HUES64 (cell line): ENCODE measurements around the gene DCHS2.

ENCODE experiments used
- H3K27ac ChIP-seq: 2 replicates; pipeline ENCODE4 v1.7.0; 2013; ENCODE audit warnings: low read depth, low read length, inconsistent platforms
- H3K27me3 ChIP-seq: 2 replicates; pipeline ENCODE4 v1.6.1; 2013; ENCODE audit warnings: mild to moderate bottlenecking, low read length; ENCODE audit not compliant: insufficient read depth
- H3K36me3 ChIP-seq: 2 replicates; pipeline ENCODE4 v1.6.1; 2013; ENCODE audit warnings: mild to moderate bottlenecking, low read length; ENCODE audit not compliant: insufficient read depth
- H3K4me1 ChIP-seq: 2 replicates; pipeline ENCODE4 v1.6.1; 2013; ENCODE audit warnings: mild to moderate bottlenecking, low read length, moderate library complexity; ENCODE audit not compliant: insufficient read depth
- H3K4me3 ChIP-seq: 2 replicates; pipeline ENCODE4 v1.5.1; 2013; ENCODE audit warnings: mild to moderate bottlenecking, low read length, moderate library complexity
- H3K9ac ChIP-seq: 2 replicates; pipeline ENCODE4 v1.6.1; 2013; ENCODE audit warnings: mild to moderate bottlenecking, low read depth, low read length
- H3K9me3 ChIP-seq: 2 replicates; pipeline ENCODE4 v1.6.1; 2013; ENCODE audit warnings: low read depth, low read length; ENCODE audit not compliant: insufficient read depth
- WGBS: fragments of 150-250, 120-280 bp; methylation state at CpG from one replicate; pipeline ENCODE4 v1.1.7; 2013; ENCODE audit warnings: missing lambda C conversion rate; 5-methylcytosine and 5-hydroxymethylcytosine counted together

DCHS2 gene

DNA sequence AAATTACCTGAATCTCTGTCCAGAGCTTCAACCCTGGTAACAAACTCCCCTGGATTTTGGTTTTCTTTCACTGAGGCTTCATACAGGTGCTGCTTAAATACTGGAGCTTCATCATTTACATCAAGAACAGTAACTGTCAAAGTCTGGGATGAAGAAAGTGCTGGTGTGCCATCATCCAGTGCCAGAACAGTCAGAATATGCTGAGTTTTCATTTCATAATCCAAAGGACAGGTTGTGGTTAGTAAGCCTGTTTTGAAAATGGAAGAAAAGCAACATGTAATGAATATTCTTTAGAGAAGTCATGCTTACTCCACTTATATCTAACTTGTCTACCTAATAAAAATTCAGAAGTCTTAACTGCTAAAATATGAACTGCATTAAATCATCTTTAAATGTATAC is 175.9 kb downstream of the DCHS2 start:
- peaks cover 3% of the 10 kb centered on the region; the same call in 1 of the 2 replicates for H3K9me3 ChIP-seq
- H3K27ac ChIP-seq = no peak overlapping the region
- H3K9ac ChIP-seq = no peak overlapping the region
- H3K36me3 ChIP-seq = no peaks in the 10 kb centered on the region
- H3K4me1 ChIP-seq = peaks cover 17% of the 10 kb centered on the region
- no peaks in the 10 kb centered on the region for H3K27me3 ChIP-seq
- no peak overlapping the region for H3K4me3 ChIP-seq

DNA sequence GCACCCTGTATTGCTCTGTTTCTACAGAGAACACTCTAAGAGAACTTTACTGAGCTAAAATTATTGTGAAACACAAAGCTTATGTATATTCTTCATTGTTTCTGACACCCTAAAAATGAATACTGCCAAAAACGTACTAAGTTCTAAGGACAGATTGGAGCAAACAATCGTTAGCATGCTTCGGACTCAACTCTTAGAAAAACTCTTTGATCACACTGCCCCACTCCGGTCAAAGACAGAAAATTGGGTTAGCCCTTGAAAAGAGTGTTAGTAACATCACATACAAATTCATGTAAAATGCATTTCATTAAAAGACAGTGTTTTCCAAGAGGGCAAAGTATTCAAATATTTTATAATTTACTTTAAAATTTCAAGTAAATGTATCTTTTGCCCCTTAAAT is 177.4 kb downstream of the DCHS2 start:
- Histone ChIP-seq H3K9me3 (peaks cover 3% of the 10 kb centered on the region; the same call in 1 of the 2 replicates), H3K27ac (no peak overlapping the region), H3K9ac (no peak overlapping the region), H3K27me3 (no peaks in the 10 kb centered on the region), H3K36me3 (no peaks in the 10 kb centered on the region), H3K4me1 (peaks cover 17% of the 10 kb centered on the region), H3K4me3 (no peak overlapping the region)
- 65% methylated on average over 4 of the region's 4 CpGs for WGBS

DNA sequence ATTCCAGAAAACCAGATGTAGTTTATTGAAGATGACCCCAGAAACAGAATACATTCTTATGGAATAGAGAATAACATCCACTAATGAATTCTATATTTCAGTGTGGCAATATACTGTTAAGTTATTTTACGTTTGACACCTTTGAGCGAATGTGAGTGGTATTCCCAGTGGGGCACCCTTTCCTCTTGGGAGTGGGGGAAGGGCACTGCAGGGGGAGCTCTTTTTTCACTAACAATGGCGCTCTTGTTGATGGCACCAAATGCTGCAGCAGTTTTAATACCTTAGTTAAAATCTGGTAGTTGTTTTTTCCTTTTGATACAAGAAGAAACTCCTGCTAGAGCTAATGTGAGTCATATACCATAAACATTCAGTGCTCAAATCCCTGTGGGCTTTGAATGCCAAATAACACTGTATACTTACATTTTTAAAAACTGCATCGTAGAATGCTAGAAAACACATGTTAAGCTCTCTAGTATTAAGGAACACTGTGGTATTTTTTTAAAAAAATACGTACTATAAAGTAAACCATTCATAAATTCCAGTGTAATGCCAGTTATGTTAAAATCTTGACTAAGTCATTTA is 178.5 kb downstream of the DCHS2 start:
- Histone ChIP-seq H3K4me1 (peaks cover 17% of the 10 kb centered on the region), H3K27me3 (no peaks in the 10 kb centered on the region), H3K27ac (0 out of 2 replicates have a peak overlapping the region, but pooled peaks have one; percentile 36), H3K9ac (no peak overlapping the region), H3K4me3 (no peak overlapping the region), H3K36me3 (no peaks in the 10 kb centered on the region), H3K9me3 (no peaks in the 10 kb centered on the region)
- WGBS = 72% methylated on average over 3 of the region's 5 CpGs

DNA sequence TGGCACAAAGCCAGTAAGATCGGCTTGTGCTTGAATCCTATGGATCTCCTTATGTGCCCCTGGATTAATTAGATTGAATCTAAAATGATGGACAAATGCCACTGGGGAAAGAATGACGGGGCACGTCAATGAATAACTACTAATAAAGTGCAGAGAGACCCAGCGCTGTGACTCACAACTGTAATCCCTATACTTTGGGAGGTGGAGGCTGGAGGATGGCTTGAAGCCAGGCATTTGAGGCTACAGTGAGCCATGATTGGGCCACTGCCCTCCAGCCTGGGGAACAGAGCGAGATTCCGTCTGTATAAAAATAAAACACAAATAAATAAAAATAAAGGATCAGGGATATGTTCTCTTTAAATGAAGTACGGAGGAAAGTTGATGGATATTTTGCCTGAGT is 179.4 kb downstream of the DCHS2 start:
- H3K27me3 ChIP-seq = no peaks in the 10 kb centered on the region
- H3K4me3 ChIP-seq = no peak overlapping the region
- H3K36me3 ChIP-seq = no peaks in the 10 kb centered on the region
- peaks cover 17% of the 10 kb centered on the region for H3K4me1 ChIP-seq
- no peak overlapping the region for H3K27ac ChIP-seq
- WGBS = 97% methylated on average over 3 of the region's 7 CpGs
- no peak overlapping the region for H3K9ac ChIP-seq
- H3K9me3 ChIP-seq = no peaks in the 10 kb centered on the region

DNA sequence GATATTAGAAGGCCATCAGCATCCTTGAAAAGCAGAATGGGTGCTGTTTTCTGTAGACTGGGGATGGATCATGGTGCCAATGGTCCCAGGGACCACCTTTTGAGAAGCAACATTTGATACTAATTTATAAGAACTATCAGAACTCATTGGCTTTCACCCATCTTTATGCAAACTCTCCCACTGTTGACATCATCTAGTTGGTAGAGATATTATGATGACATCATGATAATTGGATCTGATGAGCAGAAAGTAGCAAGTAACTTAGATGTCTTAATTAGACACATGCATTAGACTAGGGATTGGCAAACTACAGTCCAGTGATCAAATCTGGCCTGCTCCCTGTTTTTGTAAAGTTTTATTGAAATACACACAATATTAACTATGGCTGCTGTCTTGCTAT is 181.0 kb downstream of the DCHS2 start:
- Histone ChIP-seq H3K27me3 (no peaks in the 10 kb centered on the region), H3K9ac (no peak overlapping the region), H3K36me3 (no peaks in the 10 kb centered on the region), H3K4me3 (no peak overlapping the region), H3K4me1 (peaks cover 17% of the 10 kb centered on the region), H3K9me3 (no peaks in the 10 kb centered on the region), H3K27ac (no peak overlapping the region)

DNA sequence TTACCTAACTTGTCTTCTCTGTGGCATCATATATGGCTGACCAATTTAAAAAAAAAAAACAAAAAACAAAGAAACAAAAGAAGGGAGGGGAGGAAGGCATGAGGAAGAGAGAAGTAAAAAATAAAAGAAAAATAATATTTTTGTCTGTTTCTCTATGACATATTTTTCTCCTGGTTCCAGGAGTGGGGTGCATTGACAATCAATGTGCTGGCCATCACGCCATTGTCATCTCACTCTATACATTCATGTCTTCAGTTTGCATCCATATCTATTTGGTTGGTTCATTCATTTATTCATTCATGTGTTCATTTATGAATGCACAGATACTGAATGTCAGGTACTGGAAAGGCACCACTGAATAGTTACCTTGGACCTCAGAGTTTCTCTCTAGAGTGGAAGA is 183.4 kb downstream of the DCHS2 start:
- H3K4me3 ChIP-seq = no peak overlapping the region
- no peaks in the 10 kb centered on the region for H3K27me3 ChIP-seq
- no peak overlapping the region for H3K27ac ChIP-seq
- no peak overlapping the region for H3K9ac ChIP-seq
- peaks cover 7% of the 10 kb centered on the region for H3K4me1 ChIP-seq
- no peaks in the 10 kb centered on the region for H3K36me3 ChIP-seq
- no peaks in the 10 kb centered on the region for H3K9me3 ChIP-seq
- 100% methylated on average over 1 of the region's 1 CpG for WGBS

DNA sequence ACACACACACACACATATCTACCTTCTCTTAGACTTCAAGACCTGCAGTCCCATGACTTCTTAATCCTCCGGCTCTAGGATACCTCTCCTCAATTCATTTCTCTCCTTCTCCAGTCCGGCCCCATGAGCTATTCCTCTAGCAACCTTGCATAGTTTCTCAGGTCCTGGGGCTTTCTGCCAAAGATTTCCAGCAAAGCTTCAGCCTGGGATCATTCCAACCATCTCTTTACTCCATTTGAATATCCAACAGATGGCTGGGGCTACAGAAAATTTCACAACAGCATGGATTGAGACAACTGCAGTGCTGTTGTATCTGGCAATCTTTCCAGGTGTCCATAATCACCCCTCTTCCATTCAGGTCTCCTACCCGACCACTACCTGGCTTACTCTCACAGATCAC is 184.1 kb downstream of the DCHS2 start:
- 87% methylated on average over 3 of the region's 3 CpGs for WGBS
- H3K4me3 ChIP-seq = no peak overlapping the region
- no peaks in the 10 kb centered on the region for H3K36me3 ChIP-seq

DNA sequence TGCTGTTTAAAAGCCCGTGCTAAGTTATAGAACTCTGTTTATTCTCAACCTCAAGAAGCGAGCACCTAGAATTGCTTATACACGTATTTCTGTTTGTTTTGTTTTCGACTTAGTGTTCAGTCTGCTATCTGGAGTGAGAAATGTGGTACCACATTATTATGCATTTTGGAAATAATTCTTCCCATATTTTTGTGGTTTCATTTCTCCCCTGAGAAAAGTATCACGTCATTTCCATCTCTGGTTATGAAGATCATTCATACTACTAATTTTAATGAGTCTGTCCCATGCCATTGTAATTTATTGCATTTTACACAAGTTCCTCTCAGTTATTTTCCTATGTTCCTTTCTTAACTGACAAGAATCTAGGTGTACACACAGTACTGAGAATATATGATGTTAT is 186.0 kb downstream of the DCHS2 start:
- H3K36me3 ChIP-seq = no peaks in the 10 kb centered on the region
- H3K9me3 ChIP-seq = no peaks in the 10 kb centered on the region
- no peaks in the 10 kb centered on the region for H3K27me3 ChIP-seq
- no peak overlapping the region for H3K9ac ChIP-seq
- H3K4me1 ChIP-seq = no peaks in the 10 kb centered on the region
- H3K4me3 ChIP-seq = no peak overlapping the region
- WGBS = 91% methylated on average over 4 of the region's 5 CpGs
- H3K27ac ChIP-seq = no peak overlapping the region

More for the DNA sequence above, 184.1 kb downstream of the DCHS2 start:
- no peak overlapping the region for H3K27ac ChIP-seq
- H3K9ac ChIP-seq = no peak overlapping the region
- H3K27me3 ChIP-seq = no peaks in the 10 kb centered on the region
- H3K4me1 ChIP-seq = no peaks in the 10 kb centered on the region
- H3K9me3 ChIP-seq = no peaks in the 10 kb centered on the region

DNA sequence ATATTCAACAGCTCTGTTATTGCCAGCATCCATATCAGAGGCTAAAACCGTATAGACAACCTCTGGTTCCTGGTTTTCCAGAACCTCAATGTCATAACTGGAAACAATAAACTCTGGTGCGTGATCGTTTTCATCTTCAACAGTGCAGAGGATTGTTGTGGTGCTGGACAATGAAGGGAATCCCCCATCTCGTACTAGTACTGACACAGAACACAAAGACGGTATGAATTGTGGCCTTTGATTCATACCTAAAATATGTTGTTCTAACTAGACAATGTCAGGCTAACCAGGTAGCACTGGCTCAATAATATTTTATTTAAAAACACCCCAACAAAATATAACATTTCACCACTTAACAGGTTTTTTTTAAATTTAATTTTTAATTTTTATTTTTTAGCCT is 186.9 kb downstream of the DCHS2 start:
- Histone ChIP-seq H3K9me3 (no peaks in the 10 kb centered on the region), H3K27ac (no peak overlapping the region), H3K4me3 (no peak overlapping the region), H3K9ac (no peak overlapping the region), H3K4me1 (no peaks in the 10 kb centered on the region), H3K27me3 (no peaks in the 10 kb centered on the region), H3K36me3 (no peaks in the 10 kb centered on the region)
- 98% methylated on average over 5 of the region's 5 CpGs for WGBS

DNA sequence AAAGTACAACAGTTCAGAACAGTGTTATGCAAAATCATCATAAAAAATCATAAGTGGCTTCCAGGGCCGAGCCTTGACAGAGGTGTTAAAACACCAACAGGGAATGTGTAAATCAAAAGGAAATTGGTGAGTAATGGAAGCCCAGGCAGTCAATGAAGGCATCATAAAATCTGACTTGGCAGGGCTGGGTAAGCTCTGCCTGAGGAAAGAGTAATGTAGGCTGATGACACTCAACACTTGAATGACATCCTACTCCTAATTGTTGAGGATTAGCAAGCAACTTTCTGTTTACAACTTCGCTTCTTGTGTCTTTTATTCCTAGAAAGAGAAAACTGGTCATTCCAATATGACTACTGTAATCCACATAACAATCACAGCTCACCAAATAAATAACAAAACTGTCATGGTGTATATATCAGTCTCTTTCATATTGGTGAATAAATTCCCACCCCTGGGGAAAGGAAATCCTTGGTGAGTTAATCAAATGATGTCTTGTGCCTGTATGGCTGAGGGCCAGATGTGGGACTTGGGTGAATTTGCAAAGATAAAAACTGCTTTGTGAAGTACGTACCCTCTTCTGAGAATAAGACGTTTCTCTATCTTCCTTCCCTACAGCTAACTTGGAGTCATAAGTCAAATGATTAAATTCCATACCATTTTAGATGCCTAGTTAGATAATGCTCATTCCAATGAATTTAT is 196.8 kb downstream of the DCHS2 start:
- no peaks in the 10 kb centered on the region for H3K4me1 ChIP-seq
- 90% methylated on average over 3 of the region's 4 CpGs for WGBS
- no peaks in the 10 kb centered on the region for H3K9me3 ChIP-seq
- no peak overlapping the region for H3K4me3 ChIP-seq
- H3K36me3 ChIP-seq = no peaks in the 10 kb centered on the region
- H3K9ac ChIP-seq = no peak overlapping the region
- no peak overlapping the region for H3K27ac ChIP-seq
- H3K27me3 ChIP-seq = no peaks in the 10 kb centered on the region

DNA sequence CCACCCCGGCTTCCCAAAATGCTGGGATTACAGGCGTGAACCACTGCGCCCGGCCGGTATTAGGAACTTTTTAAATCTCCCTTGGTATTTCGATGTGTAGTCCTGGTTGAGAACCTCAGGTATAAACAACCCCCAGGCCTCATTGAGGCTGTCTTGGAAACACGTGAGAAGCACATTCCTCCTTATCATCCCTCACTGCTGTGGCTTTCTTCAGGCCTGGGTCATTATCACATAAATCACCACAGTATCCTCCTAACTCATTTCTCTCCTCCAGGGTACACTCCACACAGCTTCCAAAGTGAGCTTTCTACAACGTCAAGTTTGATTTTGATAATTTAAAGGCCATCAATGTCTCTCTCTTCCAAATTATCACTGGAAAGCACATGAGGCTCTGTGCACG is 198.2 kb downstream of the DCHS2 start:
- Histone ChIP-seq H3K9me3 (no peaks in the 10 kb centered on the region), H3K4me1 (no peaks in the 10 kb centered on the region), H3K27ac (no peak overlapping the region), H3K36me3 (no peaks in the 10 kb centered on the region), H3K27me3 (no peaks in the 10 kb centered on the region), H3K4me3 (no peak overlapping the region), H3K9ac (no peak overlapping the region)
- 95% methylated on average over 9 of the region's 9 CpGs for WGBS

DNA sequence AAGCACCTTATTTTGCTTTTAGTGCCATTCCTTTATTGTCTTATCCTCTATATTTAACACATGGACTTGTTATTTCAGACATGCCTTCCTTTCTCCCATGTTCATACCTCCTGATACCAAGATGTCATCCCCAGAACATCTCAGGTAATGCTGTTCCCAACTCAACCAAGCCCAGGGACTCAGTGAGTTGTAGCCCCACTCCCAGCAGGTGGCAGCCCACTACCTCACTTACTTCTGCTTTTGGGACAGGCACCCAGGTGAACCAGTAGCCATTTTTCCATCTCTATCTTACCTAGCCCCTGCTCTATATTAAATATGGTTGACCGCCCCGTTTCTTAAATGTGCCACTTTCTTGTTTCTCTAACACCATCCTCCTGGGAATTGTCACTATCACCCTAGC is 199.0 kb downstream of the DCHS2 start:
- H3K9ac ChIP-seq = no peak overlapping the region
- no peak overlapping the region for H3K27ac ChIP-seq
- H3K4me1 ChIP-seq = no peaks in the 10 kb centered on the region
- H3K4me3 ChIP-seq = no peak overlapping the region
- no peaks in the 10 kb centered on the region for H3K27me3 ChIP-seq
- H3K36me3 ChIP-seq = no peaks in the 10 kb centered on the region
- 95% methylated on average over 2 of the region's 2 CpGs for WGBS
- H3K9me3 ChIP-seq = no peaks in the 10 kb centered on the region
